ENCODE data around the gene CHD8.
"Not testable (repeated sequence)": the region's sequence is repeated elsewhere in the genome, so short reads cannot be mapped to it uniquely, and the experiment has no call there.

Gene CHD8

DNA sequence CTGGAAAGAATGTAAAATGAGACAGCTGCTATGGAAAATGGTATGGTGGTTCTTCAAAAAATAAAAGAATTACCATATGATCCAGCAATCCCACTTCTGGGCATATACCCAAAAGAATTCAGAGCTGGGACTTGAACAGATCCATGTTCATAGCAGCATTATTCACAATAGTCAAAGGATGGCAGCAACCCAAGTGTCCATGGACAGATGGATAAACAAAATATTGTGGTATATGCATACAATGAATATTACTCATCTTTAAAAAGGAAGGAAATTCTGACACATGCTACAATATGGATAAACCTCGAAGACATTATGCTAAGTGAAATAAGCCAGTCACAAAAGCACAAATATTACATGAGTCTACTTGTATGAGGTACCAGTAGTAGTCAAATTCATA, 11.7 kb upstream of the CHD8 start:
- TF ChIP-seq, protein P1, sequence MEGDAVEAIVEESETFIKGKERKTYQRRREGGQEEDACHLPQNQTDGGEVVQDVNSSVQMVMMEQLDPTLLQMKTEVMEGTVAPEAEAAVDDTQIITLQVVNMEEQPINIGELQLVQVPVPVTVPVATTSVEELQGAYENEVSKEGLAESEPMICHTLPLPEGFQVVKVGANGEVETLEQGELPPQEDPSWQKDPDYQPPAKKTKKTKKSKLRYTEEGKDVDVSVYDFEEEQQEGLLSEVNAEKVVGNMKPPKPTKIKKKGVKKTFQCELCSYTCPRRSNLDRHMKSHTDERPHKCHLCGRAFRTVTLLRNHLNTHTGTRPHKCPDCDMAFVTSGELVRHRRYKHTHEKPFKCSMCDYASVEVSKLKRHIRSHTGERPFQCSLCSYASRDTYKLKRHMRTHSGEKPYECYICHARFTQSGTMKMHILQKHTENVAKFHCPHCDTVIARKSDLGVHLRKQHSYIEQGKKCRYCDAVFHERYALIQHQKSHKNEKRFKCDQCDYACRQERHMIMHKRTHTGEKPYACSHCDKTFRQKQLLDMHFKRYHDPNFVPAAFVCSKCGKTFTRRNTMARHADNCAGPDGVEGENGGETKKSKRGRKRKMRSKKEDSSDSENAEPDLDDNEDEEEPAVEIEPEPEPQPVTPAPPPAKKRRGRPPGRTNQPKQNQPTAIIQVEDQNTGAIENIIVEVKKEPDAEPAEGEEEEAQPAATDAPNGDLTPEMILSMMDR (IDR thresholded peaks at IDR 0.05; ENCODE audit: borderline replicate concordance, control extremely low read depth, extremely low read depth, insufficient read depth, missing control alignments), result no peak
- DNase-seq (ENCODE audit: low spot score), result no peak
- in situ Hi-C loops (cut with MboI; ENCODE audit: low sequenced_read_pairs, unreplicated experiment), result no loop called here

DNA sequence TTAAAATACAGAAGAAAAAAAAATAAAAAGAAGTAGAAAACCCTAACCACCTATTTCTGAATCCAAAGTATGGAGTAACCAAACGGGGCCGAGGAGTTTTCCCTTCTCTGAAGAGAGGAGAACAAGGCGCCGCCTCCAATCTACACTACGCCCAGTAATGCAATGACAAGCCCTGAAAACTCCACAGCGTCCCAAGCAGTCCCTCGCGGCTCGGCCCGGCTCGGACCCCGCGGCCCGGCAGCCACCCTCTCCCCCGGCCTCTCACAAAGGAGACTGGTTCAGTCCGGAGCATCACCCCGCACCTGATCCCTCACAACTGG, 371 bp downstream of the CHD8 start:
- in situ Hi-C loops (cut with MboI; ENCODE audit: low sequenced_read_pairs, unreplicated experiment), result no loop called here
- DNase-seq (ENCODE audit: low spot score), result no peak

GRCh38 chr14:21454843-21455544, 929 bp downstream of the CHD8 start:
- in situ Hi-C loops (cut with MboI; ENCODE audit: low sequenced_read_pairs, unreplicated experiment), result no loop called here
- TF ChIP-seq, protein P1 (IDR thresholded peaks at IDR 0.05; ENCODE audit: borderline replicate concordance, control extremely low read depth, extremely low read depth, insufficient read depth, missing control alignments), result no peak
- DNase-seq (ENCODE audit: low spot score), result no peak

More for the DNA sequence above, 371 bp downstream of the CHD8 start:
- TF ChIP-seq, protein P1 (IDR thresholded peaks at IDR 0.05; ENCODE audit: borderline replicate concordance, control extremely low read depth, extremely low read depth, insufficient read depth, missing control alignments), result no peak

GRCh38 chr14:21449899-21450216, 6.1 kb downstream of the CHD8 start:
- TF ChIP-seq, protein P1 (IDR thresholded peaks at IDR 0.05; ENCODE audit: borderline replicate concordance, control extremely low read depth, extremely low read depth, insufficient read depth, missing control alignments), result no peak
- in situ Hi-C loops (cut with MboI; ENCODE audit: low sequenced_read_pairs, unreplicated experiment), result no loop called here
- DNase-seq (ENCODE audit: low spot score), result no peak

GRCh38 chr14:21442657-21443056, 13.3 kb downstream of the CHD8 start:
- in situ Hi-C loops (cut with MboI; ENCODE audit: low sequenced_read_pairs, unreplicated experiment); DNase-seq (ENCODE audit: low spot score): not testable (repeated sequence)

- no peak for DNase-seq (ENCODE audit: low spot score)
- in situ Hi-C loops (cut with MboI; ENCODE audit: low sequenced_read_pairs, unreplicated experiment), result no loop called here
- TF ChIP-seq, protein P1 (IDR thresholded peaks at IDR 0.05; ENCODE audit: borderline replicate concordance, control extremely low read depth, extremely low read depth, insufficient read depth, missing control alignments), result no peak
Measured at GRCh38 chr14:21440859-21441258, 15.1 kb downstream of the CHD8 start.

DNA sequence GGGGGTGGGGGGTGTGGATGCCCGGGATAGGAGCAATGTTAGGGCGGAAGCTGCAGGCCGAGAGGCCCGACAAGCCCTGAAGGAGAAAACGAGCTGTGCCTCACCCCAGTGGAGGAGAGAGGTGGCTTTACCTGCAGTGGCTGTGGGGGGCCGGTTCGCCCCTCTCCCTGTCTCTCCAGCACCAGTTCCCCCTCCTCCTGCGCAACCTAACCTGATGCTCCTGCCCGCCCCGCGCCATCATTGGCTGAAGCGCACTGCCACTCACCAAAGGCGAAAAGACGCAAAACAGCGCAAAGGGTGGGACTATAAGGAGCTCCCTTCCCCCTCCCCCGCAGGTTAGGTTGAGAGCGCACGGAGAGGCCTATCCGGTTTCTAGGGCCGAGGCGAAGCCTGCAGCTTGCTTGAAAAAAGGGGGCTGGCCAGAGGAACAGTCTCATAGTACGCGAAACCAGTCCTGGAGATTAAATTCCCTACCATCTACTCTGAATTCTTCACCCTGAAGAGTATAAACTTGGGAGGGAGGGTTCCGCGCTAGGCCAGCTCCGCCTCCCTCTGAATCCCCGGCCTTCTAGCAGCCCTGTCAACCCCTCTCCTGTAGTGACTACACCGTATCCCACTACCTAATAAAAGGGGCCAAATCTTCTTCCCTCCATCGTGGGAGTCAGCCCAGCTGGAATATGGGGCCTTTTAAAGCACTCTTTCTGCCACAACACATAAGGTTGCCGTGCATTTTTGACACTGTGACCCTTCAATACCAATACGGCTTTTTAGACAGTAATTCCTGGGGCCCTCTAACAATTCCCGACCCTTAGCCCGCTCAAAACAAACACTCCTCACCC, 18.6 kb downstream of the CHD8 start:
- TF ChIP-seq, protein P1 (IDR thresholded peaks at IDR 0.05; ENCODE audit: borderline replicate concordance, control extremely low read depth, extremely low read depth, insufficient read depth, missing control alignments), result no peak
- in situ Hi-C loops (cut with MboI; ENCODE audit: low sequenced_read_pairs, unreplicated experiment), result no loop called here
- DNase-seq (ENCODE audit: low spot score), result peak; percentile 95

All from GM13976 (cell line).